Gastrocnemius medialis (tissue), 4 donors: ENCODE results near the gene TLR5. TPM values are rescaled to one million over a fixed set of nuclear protein-coding genes. Genes with fewer than 3 reads are reported as not detected.

Experiments
- ATAC-seq, 2 donors: fragments of 150-250 bp; one replicate each; pipeline ENCODE4 v1.9.1; 2016
- DNase-seq, 2 donors: peaks; one replicate each; pipeline ENCODE4 v3.0.0-alpha.2; 2019
- H3K27ac ChIP-seq, 4 donors: fragments of 200-600 bp; sonication (generic); 1 replicate in 1 of 4; 2 replicates in 3 of 4; pipeline ENCODE4 v1.5.1; 2016 to 2018; ENCODE audit warnings: mild to moderate bottlenecking in 2 of 4, moderate library complexity in 1 of 4
- H3K27me3 ChIP-seq, 3 donors: fragments of 200-600 bp; sonication (generic) in 2 of 3; 1 replicate in 1 of 3; 2 replicates in 2 of 3; pipeline versions ENCODE4 v1.5.1 to v1.6.0; 2016 to 2019; ENCODE audit warnings: mild to moderate bottlenecking in 1 of 3, moderate library complexity in 1 of 3
- H3K36me3 ChIP-seq, 2 donors: fragments of 200-600 bp; sonication (generic) in 1 of 2; one replicate each; pipeline ENCODE4 v1.5.1; 2017 to 2018
- H3K4me1 ChIP-seq, 2 donors: fragments of 200-600 bp; sonication (generic) in 1 of 2; one replicate each; pipeline ENCODE4 v1.5.1; 2016 to 2017; ENCODE audit warnings: mild to moderate bottlenecking in 2 of 2
- H3K4me3 ChIP-seq, 4 donors: fragments of 200-600 bp; sonication (generic) in 3 of 4; 1 replicate in 1 of 4; 2 replicates in 3 of 4; pipeline ENCODE4 v1.5.1; 2016 to 2019; ENCODE audit warnings: mild to moderate bottlenecking in 2 of 4
- H3K9me3 ChIP-seq, 3 donors: fragments of 200-600 bp; sonication (generic) in 2 of 3; 1 replicate in 1 of 3; 2 replicates in 2 of 3; pipeline ENCODE4 v1.5.1; 2016 to 2019
- CTCF ChIP-seq, 5 experiments: fragments of 450-650 bp in 3 of 5; fragments of 200-600 bp in 2 of 5; sonication (generic) in 2 of 5; IDR thresholded peaks in 4 of 5; conservative IDR thresholded peaks in 1 of 5; 1 replicate in 4 of 5; 2 replicates in 1 of 5; pipeline ENCODE4 v1.5.1; 2016 to 2019; ENCODE audit warnings: antibody characterized with exemption in 5 of 5, mild to moderate bottlenecking in 3 of 5, moderate library complexity in 3 of 5
- POLR2A ChIP-seq, 2 donors: fragments of 450-650 bp; IDR thresholded peaks; one replicate each; pipeline ENCODE4 v1.6.1; 2017; ENCODE audit warnings: antibody characterized with exemption in 2 of 2, mild to moderate bottlenecking in 2 of 2, moderate library complexity in 2 of 2
- in situ Hi-C, 4 donors: fragments of 200-750 bp; cut with MboI; loops; one replicate each; pipeline versions ENCODE4 v1.15.0 to v1.8.0; 2017; ENCODE audit warnings: low sequenced_read_pairs in 4 of 4
- intact Hi-C: fragments of 100-400 bp; cut with DNase I; formaldehyde crosslinking; loops from one replicate; pipeline ENCODE4 v1.15.1; 2023; ENCODE audit warnings: low total_unique reads
- total RNA-seq, 4 donors: library from RNA; depleted of rRNA; stranded (reverse); fragments of >200 nt; gene quantifications; one replicate each; pipeline versions ENCODE4 v1.1.0 to v1.2.3, GENCODE V29; 2016

The TLR5 gene
- total RNA-seq, 4 donors from 2014 or later = 0.49 to 2.1 (median 1.3) TPM

DNA sequence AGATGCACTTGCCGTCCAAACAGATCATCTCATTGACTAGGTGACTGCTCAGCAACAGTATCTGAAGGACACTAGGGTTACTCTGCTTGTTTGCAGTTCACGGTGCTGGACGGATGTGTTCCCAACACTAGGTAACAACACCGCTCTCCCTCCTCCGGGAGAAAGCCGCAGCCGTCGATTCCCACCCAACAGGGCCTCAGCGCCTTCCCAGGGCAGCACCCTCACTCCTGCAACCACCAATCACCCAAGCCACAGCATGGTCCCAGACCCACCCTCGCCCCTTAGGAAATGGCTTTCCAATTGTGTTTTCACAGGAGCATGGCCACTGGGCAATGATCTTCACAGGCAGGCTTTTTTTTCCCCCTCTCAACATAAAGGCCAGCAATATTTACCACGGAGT is 779 bp downstream of the TLR5 start:
- no peaks in the 10 kb centered on the region for H3K36me3 ChIP-seq
- H3K27ac ChIP-seq = peak overlapping the region; percentile 35 to 62 (median 58)
- in situ Hi-C loops = no loop called here
- H3K27me3 ChIP-seq = no peaks in the 10 kb centered on the region
- H3K9me3 ChIP-seq = no peaks in the 10 kb centered on the region
- H3K4me1 ChIP-seq = peaks cover 11% of the 10 kb centered on the region in 2 donors
- DNase-seq = no peak
- peak overlapping the region; percentile 64 to 87 (median 70) for H3K4me3 ChIP-seq
- TF ChIP-seq POLR2A (IDR thresholded peaks at IDR 0.05) (no peak), CTCF (IDR thresholded peaks at IDR 0.05 in 4 of 5, conservative IDR thresholded peaks at IDR 0.05 in 1 of 5) (no peak)
- ATAC-seq = no peak
- intact Hi-C loops = no loop called here

DNA sequence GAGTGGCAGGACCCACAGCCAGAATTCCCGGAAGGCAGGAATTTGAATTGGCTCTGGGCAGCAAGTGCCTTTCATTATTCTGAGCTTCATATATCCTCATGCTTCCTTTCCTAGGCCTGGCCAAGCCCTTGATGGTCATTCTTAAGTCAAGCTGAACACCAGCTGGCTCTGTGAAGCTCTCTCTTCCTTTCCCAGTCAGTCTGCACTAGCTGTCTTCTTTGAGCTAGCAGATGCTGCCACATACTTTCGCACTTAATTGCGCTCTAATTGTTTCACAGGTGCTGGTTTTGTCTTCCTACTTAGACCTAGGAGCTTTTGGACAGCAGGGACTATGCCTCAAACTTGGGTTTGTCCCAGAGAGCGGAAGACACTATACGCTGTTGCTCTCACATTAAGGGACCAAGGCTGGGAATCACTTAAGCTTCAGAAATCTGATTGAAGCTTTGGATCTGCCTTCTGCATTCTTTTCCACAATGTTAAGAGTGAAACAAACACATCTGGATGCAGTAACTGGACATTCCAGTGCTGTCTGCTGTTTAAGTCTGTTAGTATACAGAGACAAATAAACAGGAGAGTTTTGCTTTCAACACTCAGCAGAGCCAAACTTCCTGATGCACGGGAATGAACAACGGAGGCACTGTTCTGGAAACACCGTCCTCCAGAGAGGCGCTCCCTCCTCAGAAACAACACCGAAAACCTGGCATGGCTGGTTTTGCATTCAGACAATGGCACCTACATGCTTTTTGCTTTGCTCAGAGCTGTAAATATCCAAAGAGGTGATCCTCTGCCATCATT is 2.2 kb downstream of the TLR5 start:
- Histone ChIP-seq H3K9me3 (no peaks in the 10 kb centered on the region), H3K4me1 (peaks cover 24 to 26% of the 10 kb centered on the region in 2 donors), H3K36me3 (no peaks in the 10 kb centered on the region), H3K27me3 (no peaks in the 10 kb centered on the region), H3K4me3 (no peak overlapping the region), H3K27ac (no peak overlapping the region)
- in situ Hi-C loops (no loop called here), intact Hi-C loops (no loop called here)
- TF ChIP-seq POLR2A (IDR thresholded peaks at IDR 0.05) = no peak
- TF ChIP-seq CTCF (IDR thresholded peaks at IDR 0.05 in 4 of 5, conservative IDR thresholded peaks at IDR 0.05 in 1 of 5) = no peak
- DNase-seq = no peak
- ATAC-seq = no peak

GRCh38 chr1:223137455-223138085 is 5.5 kb downstream of the TLR5 start:
- Histone ChIP-seq H3K9me3 (no peaks in the 10 kb centered on the region), H3K4me1 (peaks cover 38 to 42% of the 10 kb centered on the region in 2 donors), H3K27ac (peak overlapping the region in 3 of 4 donors; percentile 21 to 59 (median 40)), H3K36me3 (no peaks in the 10 kb centered on the region), H3K4me3 (no peak overlapping the region), H3K27me3 (no peaks in the 10 kb centered on the region)
- ATAC-seq (peak; percentile 85 to 88), DNase-seq (peak; percentile 37 to 62)
- intact Hi-C loops (loop anchor here (5.0 kb wide), 1 partner anchor 710 kb away; the partner anchor contains the start of gene TP53BP2), in situ Hi-C loops (loop anchor here in 2 of 4 donors (10.0 kb wide), 1 partner anchor 547 kb away; no protein-coding TSS in a partner anchor)
- no peak for TF ChIP-seq CTCF (IDR thresholded peaks at IDR 0.05 in 4 of 5, conservative IDR thresholded peaks at IDR 0.05 in 1 of 5)
- TF ChIP-seq POLR2A (IDR thresholded peaks at IDR 0.05) = no peak

- DNase-seq (no peak), ATAC-seq (no peak)
- TF ChIP-seq POLR2A (IDR thresholded peaks at IDR 0.05) (no peak), CTCF (IDR thresholded peaks at IDR 0.05 in 4 of 5, conservative IDR thresholded peaks at IDR 0.05 in 1 of 5) (no peak)
- in situ Hi-C loops = loop anchor here in 2 of 4 donors (10.0 kb wide), 1 partner anchor 549 kb away; no protein-coding TSS in a partner anchor
- H3K4me1 ChIP-seq = peaks cover 38 to 42% of the 10 kb centered on the region in 2 donors
- H3K27ac ChIP-seq = no peak overlapping the region
- intact Hi-C loops = loop anchor here (5.0 kb wide), 1 partner anchor 711 kb away; the partner anchor contains the start of gene TP53BP2
- no peaks in the 10 kb centered on the region for H3K9me3 ChIP-seq
- no peak overlapping the region for H3K4me3 ChIP-seq
- H3K36me3 ChIP-seq = no peaks in the 10 kb centered on the region
- no peaks in the 10 kb centered on the region for H3K27me3 ChIP-seq
Observed at GRCh38 chr1:223136086-223136485, 7.0 kb downstream of the TLR5 start.
